Subcutaneous abdominal adipose tissue (tissue), 5 donors: ENCODE data around the gene TTC34.
"Not testable (repeated sequence)": the region's sequence is repeated elsewhere in the genome, so short reads cannot be mapped to it uniquely, and the experiment has no call there.

Experiments used
- H3K27ac ChIP-seq: one replicate; pipeline ENCODE4 v1.7.0; 2013; ENCODE audit warnings: low read depth, mild to moderate bottlenecking, inconsistent platforms, low read length, moderate library complexity
- H3K27me3 ChIP-seq, 5 donors: one replicate each; pipeline ENCODE4 v1.7.0; 2013; ENCODE audit warnings: low read length in 5 of 5, inconsistent platforms in 1 of 5; ENCODE audit not compliant: control insufficient read depth in 5 of 5, insufficient read depth in 4 of 5
- H3K36me3 ChIP-seq, 5 donors: one replicate each; pipeline ENCODE4 v1.7.0; 2013; ENCODE audit warnings: low read length in 5 of 5; ENCODE audit not compliant: control insufficient read depth in 5 of 5, insufficient read depth in 5 of 5
- H3K4me1 ChIP-seq, 5 donors: one replicate each; pipeline ENCODE4 v1.7.0; 2013; ENCODE audit warnings: low read length in 5 of 5, mild to moderate bottlenecking in 3 of 5, moderate library complexity in 1 of 5; ENCODE audit not compliant: control insufficient read depth in 5 of 5, insufficient read depth in 5 of 5
- H3K4me3 ChIP-seq, 5 donors: one replicate each; pipeline ENCODE4 v1.7.0; 2013; ENCODE audit warnings: low read length in 5 of 5, low read depth in 1 of 5
- H3K9ac ChIP-seq, 5 donors: one replicate each; pipeline ENCODE4 v1.7.0; 2013; ENCODE audit warnings: low read length in 5 of 5, mild to moderate bottlenecking in 4 of 5, moderate library complexity in 3 of 5
- H3K9me3 ChIP-seq, 5 donors: one replicate each; pipeline ENCODE4 v1.7.0; 2013; ENCODE audit warnings: low read length in 5 of 5; ENCODE audit not compliant: control insufficient read depth in 5 of 5
- donor health status: healthy.
- donor health status: healthy.
- donor health status: healthy.
- donor health status: healthy.
- donor health status: healthy.

Gene TTC34

GRCh38 chr1:2629627-2630497, 171.6 kb downstream of the TTC34 start:
- H3K9ac ChIP-seq, result no peak overlapping the region
- H3K4me1 ChIP-seq, result peaks cover 0 to 5% (median 0%) of the 10 kb centered on the region in 5 donors
- H3K4me3 ChIP-seq, result no peak overlapping the region
- no peak overlapping the region for H3K27ac ChIP-seq
- peaks cover 29 to 66% (median 57%) of the 10 kb centered on the region in 5 donors for H3K27me3 ChIP-seq
- no peaks in the 10 kb centered on the region for H3K36me3 ChIP-seq
- peaks cover 0 to 9% (median 0%) of the 10 kb centered on the region in 5 donors for H3K9me3 ChIP-seq

GRCh38 chr1:2628933-2629626, 172.4 kb downstream of the TTC34 start:
- Histone ChIP-seq H3K27ac (no peak overlapping the region), H3K9me3 (peaks cover 0 to 9% (median 0%) of the 10 kb centered on the region in 5 donors), H3K27me3 (peaks cover 29 to 64% (median 54%) of the 10 kb centered on the region in 5 donors), H3K36me3 (no peaks in the 10 kb centered on the region), H3K4me1 (peaks cover 0 to 5% (median 0%) of the 10 kb centered on the region in 5 donors), H3K4me3 (no peak overlapping the region), H3K9ac (no peak overlapping the region)

- Histone ChIP-seq H3K4me3 (no peak overlapping the region), H3K27me3 (peaks cover 22 to 60% (median 49%) of the 10 kb centered on the region in 5 donors)
These were observed 173.1 kb downstream of the TTC34 start for GRCh38 chr1:2628191-2628932.

GRCh38 chr1:2627746-2628145, 173.7 kb downstream of the TTC34 start:
- H3K27me3 ChIP-seq, result peaks cover 16 to 54% (median 43%) of the 10 kb centered on the region in 5 donors
- H3K9ac ChIP-seq, result no peak overlapping the region
- H3K27ac ChIP-seq, result no peak overlapping the region
- H3K4me3 ChIP-seq, result no peak overlapping the region
- no peaks in the 10 kb centered on the region for H3K36me3 ChIP-seq
- peaks cover 0 to 9% (median 0%) of the 10 kb centered on the region in 5 donors for H3K9me3 ChIP-seq
- H3K4me1 ChIP-seq, result peaks cover 0 to 3% (median 0%) of the 10 kb centered on the region in 5 donors

More at GRCh38 chr1:2628191-2628932, 173.1 kb downstream of the TTC34 start:
- Histone ChIP-seq H3K9me3 (peaks cover 0 to 9% (median 0%) of the 10 kb centered on the region in 5 donors), H3K4me1 (peaks cover 0 to 3% (median 0%) of the 10 kb centered on the region in 5 donors), H3K36me3 (no peaks in the 10 kb centered on the region), H3K9ac (no peak overlapping the region), H3K27ac (no peak overlapping the region)

- not testable (repeated sequence) for H3K4me3 ChIP-seq, H3K4me1 ChIP-seq, H3K36me3 ChIP-seq, H3K9ac ChIP-seq, H3K27ac ChIP-seq, H3K9me3 ChIP-seq
- peaks cover 12 to 39% (median 33%) of the 10 kb centered on the region in 5 donors for H3K27me3 ChIP-seq
These were observed 175.7 kb downstream of the TTC34 start for GRCh38 chr1:2625748-2626147.

GRCh38 chr1:2625311-2625710, 176.2 kb downstream of the TTC34 start:
- Histone ChIP-seq H3K4me1 (peaks cover 0 to 3% (median 0%) of the 10 kb centered on the region in 5 donors), H3K9me3 (peaks cover 0 to 5% (median 2%) of the 10 kb centered on the region in 5 donors), H3K9ac (no peak overlapping the region), H3K36me3 (no peaks in the 10 kb centered on the region), H3K27ac (no peak overlapping the region), H3K27me3 (peaks cover 12 to 39% (median 33%) of the 10 kb centered on the region in 5 donors), H3K4me3 (no peak overlapping the region)

- Histone ChIP-seq H3K27me3 (peaks cover 10 to 34% (median 29%) of the 10 kb centered on the region in 5 donors), H3K36me3 (no peaks in the 10 kb centered on the region), H3K9me3 (peaks cover 0 to 2% (median 0%) of the 10 kb centered on the region in 5 donors), H3K27ac (no peak overlapping the region), H3K9ac (no peak overlapping the region), H3K4me3 (no peak overlapping the region), H3K4me1 (peaks cover 0 to 3% (median 0%) of the 10 kb centered on the region in 5 donors)
These were observed 176.7 kb downstream of the TTC34 start for GRCh38 chr1:2624735-2625300.

- no peak overlapping the region for H3K27ac ChIP-seq
- H3K4me1 ChIP-seq, result peaks cover 0 to 3% (median 0%) of the 10 kb centered on the region in 5 donors
- no peak overlapping the region for H3K4me3 ChIP-seq
- no peak overlapping the region for H3K9ac ChIP-seq
- peaks cover 7 to 26% (median 21%) of the 10 kb centered on the region in 5 donors for H3K27me3 ChIP-seq
- peaks cover 0 to 2% (median 0%) of the 10 kb centered on the region in 5 donors for H3K9me3 ChIP-seq
- no peaks in the 10 kb centered on the region for H3K36me3 ChIP-seq
These were observed 177.7 kb downstream of the TTC34 start for GRCh38 chr1:2623571-2624337.

- peaks cover 6 to 37% (median 18%) of the 10 kb centered on the region in 5 donors for H3K9me3 ChIP-seq
- H3K4me1 ChIP-seq, result peaks cover 0 to 8% (median 0%) of the 10 kb centered on the region in 5 donors
- H3K36me3 ChIP-seq, result no peaks in the 10 kb centered on the region
- no peak overlapping the region for H3K9ac ChIP-seq
- peaks cover 0 to 6% (median 5%) of the 10 kb centered on the region in 5 donors for H3K27me3 ChIP-seq
- no peak overlapping the region for H3K27ac ChIP-seq
- H3K4me3 ChIP-seq, result no peak overlapping the region
These were observed 183.5 kb downstream of the TTC34 start for GRCh38 chr1:2617971-2618470.
